ENCODE measurements around the gene COLEC11.
A peak's percentile ranks its signal among the peaks of the same experiment; 100 is the strongest.
"Not testable (repeated sequence)": the region's sequence is repeated elsewhere in the genome, so short reads cannot be mapped to it uniquely, and the experiment has no call there.

Gene COLEC11

DNA sequence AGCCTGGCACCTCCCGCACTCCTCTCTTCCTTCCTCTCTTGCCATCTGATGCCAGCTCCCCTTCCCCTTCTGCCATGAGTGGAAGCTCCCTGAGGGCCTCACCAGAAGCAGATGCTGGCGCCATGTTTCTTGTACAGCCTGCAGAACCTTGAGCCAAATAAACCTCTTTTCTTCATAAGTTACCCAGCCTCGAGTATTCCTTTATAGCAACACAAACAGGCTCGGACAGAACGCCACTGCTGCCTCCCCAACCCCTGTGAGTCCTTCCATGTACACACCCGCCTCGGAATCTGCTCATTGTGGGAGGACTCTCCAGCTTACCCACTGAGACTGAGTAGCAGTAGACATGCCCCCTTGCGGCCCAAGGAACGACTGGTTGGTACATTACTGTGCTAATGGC, 28.1 kb upstream of the COLEC11 start:
- TF ChIP-seq BACH2 (CRISPR knock-in tag; IDR thresholded peaks at IDR 0.05; ENCODE audit: borderline replicate concordance) (no peak), OSR1 (CRISPR knock-in tag; IDR thresholded peaks at IDR 0.05) (no peak), TCF4 (CRISPR knock-in tag; IDR thresholded peaks at IDR 0.05; ENCODE audit: borderline replicate concordance) (no peak), ISL1 (CRISPR knock-in tag; IDR thresholded peaks at IDR 0.05) (no peak), GLIS3 (CRISPR knock-in tag; IDR thresholded peaks at IDR 0.05) (no peak), RARB (CRISPR knock-in tag; IDR thresholded peaks at IDR 0.05) (no peak), PPARA (CRISPR knock-in tag; IDR thresholded peaks at IDR 0.05; ENCODE audit: borderline replicate concordance) (no peak), SNAI2 (CRISPR knock-in tag; IDR thresholded peaks at IDR 0.05) (no peak), TOX (CRISPR knock-in tag; IDR thresholded peaks at IDR 0.05; ENCODE audit: borderline replicate concordance) (no peak), ZFP30 (CRISPR knock-in tag; IDR thresholded peaks at IDR 0.05) (no peak), ZFP3 (CRISPR knock-in tag; IDR thresholded peaks at IDR 0.05) (no peak), ESRRG (CRISPR knock-in tag; IDR thresholded peaks at IDR 0.05) (no peak), ARNTL (CRISPR knock-in tag; IDR thresholded peaks at IDR 0.05; ENCODE audit: borderline replicate concordance, low read depth) (no peak), ZC3H10 (CRISPR knock-in tag; IDR thresholded peaks at IDR 0.05) (no peak), ZNF565 (CRISPR knock-in tag; conservative IDR thresholded peaks at IDR 0.05; ENCODE audit: low read depth) (no peak)
- TF ChIP-seq, protein P1, sequence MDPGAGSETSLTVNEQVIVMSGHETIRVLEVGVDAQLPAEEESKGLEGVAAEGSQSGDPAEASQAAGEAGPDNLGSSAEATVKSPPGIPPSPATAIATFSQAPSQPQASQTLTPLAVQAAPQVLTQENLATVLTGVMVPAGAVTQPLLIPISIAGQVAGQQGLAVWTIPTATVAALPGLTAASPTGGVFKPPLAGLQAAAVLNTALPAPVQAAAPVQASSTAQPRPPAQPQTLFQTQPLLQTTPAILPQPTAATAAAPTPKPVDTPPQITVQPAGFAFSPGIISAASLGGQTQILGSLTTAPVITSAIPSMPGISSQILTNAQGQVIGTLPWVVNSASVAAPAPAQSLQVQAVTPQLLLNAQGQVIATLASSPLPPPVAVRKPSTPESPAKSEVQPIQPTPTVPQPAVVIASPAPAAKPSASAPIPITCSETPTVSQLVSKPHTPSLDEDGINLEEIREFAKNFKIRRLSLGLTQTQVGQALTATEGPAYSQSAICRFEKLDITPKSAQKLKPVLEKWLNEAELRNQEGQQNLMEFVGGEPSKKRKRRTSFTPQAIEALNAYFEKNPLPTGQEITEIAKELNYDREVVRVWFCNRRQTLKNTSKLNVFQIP (CRISPR knock-in tag; IDR thresholded peaks at IDR 0.05; ENCODE audit: borderline replicate concordance, low read depth): no peak
- TF ChIP-seq, protein P2, sequence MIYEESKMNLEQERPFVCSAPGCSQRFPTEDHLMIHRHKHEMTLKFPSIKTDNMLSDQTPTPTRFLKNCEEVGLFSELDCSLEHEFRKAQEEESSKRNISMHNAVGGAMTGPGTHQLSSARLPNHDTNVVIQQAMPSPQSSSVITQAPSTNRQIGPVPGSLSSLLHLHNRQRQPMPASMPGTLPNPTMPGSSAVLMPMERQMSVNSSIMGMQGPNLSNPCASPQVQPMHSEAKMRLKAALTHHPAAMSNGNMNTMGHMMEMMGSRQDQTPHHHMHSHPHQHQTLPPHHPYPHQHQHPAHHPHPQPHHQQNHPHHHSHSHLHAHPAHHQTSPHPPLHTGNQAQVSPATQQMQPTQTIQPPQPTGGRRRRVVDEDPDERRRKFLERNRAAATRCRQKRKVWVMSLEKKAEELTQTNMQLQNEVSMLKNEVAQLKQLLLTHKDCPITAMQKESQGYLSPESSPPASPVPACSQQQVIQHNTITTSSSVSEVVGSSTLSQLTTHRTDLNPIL (CRISPR knock-in tag; IDR thresholded peaks at IDR 0.05; ENCODE audit: low read depth): no peak
- TF ChIP-seq, protein P3, sequence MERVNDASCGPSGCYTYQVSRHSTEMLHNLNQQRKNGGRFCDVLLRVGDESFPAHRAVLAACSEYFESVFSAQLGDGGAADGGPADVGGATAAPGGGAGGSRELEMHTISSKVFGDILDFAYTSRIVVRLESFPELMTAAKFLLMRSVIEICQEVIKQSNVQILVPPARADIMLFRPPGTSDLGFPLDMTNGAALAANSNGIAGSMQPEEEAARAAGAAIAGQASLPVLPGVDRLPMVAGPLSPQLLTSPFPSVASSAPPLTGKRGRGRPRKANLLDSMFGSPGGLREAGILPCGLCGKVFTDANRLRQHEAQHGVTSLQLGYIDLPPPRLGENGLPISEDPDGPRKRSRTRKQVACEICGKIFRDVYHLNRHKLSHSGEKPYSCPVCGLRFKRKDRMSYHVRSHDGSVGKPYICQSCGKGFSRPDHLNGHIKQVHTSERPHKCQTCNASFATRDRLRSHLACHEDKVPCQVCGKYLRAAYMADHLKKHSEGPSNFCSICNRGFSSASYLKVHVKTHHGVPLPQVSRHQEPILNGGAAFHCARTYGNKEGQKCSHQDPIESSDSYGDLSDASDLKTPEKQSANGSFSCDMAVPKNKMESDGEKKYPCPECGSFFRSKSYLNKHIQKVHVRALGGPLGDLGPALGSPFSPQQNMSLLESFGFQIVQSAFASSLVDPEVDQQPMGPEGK (CRISPR knock-in tag; IDR thresholded peaks at IDR 0.05; ENCODE audit: borderline replicate concordance): no peak
- TF ChIP-seq, protein P4, sequence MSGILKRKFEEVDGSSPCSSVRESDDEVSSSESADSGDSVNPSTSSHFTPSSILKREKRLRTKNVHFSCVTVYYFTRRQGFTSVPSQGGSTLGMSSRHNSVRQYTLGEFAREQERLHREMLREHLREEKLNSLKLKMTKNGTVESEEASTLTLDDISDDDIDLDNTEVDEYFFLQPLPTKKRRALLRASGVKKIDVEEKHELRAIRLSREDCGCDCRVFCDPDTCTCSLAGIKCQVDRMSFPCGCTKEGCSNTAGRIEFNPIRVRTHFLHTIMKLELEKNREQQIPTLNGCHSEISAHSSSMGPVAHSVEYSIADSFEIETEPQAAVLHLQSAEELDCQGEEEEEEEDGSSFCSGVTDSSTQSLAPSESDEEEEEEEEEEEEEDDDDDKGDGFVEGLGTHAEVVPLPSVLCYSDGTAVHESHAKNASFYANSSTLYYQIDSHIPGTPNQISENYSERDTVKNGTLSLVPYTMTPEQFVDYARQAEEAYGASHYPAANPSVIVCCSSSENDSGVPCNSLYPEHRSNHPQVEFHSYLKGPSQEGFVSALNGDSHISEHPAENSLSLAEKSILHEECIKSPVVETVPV (CRISPR knock-in tag; IDR thresholded peaks at IDR 0.05): no peak
- ATAC-seq: no peak

DNA sequence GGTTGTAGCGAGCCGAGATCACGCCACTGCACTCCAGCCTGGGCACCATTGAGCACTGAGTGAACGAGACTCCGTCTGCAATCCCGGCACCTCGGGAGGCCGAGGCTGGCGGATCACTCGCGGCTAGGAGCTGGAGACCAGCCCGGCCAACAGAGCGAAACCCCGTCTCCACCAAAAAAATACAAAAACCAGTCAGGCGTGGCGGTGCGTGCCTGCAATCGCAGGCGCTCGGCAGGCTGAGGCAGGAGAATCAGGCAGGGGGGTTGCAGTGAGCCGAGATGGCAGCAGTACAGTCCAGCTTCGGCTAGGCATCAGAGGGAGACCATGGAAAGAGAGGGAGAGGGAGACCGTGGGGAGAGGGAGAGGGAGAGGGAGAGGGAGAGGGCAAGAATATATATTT, 25.3 kb upstream of the COLEC11 start:
- not testable (repeated sequence) for ATAC-seq

DNA sequence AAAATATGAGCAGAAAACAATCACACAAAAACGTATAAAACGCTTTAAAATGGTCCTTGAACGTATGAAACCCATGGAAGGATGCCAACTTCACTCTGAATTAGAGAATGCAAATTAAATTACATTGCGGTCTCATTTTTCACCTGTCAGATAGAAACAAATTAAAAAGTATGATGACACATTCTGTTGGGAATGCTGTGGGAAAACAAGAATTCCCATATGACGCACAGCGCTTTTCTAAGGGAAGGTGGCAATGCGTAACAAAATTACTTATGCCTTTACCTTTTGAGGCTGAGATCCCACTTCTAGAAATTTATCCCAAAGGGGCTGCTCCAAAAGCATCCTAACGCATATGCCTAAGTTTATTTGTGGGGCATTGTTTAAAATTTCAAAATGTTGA, 23.6 kb upstream of the COLEC11 start:
- ATAC-seq: peak; percentile 40
- TF ChIP-seq, protein P5, sequence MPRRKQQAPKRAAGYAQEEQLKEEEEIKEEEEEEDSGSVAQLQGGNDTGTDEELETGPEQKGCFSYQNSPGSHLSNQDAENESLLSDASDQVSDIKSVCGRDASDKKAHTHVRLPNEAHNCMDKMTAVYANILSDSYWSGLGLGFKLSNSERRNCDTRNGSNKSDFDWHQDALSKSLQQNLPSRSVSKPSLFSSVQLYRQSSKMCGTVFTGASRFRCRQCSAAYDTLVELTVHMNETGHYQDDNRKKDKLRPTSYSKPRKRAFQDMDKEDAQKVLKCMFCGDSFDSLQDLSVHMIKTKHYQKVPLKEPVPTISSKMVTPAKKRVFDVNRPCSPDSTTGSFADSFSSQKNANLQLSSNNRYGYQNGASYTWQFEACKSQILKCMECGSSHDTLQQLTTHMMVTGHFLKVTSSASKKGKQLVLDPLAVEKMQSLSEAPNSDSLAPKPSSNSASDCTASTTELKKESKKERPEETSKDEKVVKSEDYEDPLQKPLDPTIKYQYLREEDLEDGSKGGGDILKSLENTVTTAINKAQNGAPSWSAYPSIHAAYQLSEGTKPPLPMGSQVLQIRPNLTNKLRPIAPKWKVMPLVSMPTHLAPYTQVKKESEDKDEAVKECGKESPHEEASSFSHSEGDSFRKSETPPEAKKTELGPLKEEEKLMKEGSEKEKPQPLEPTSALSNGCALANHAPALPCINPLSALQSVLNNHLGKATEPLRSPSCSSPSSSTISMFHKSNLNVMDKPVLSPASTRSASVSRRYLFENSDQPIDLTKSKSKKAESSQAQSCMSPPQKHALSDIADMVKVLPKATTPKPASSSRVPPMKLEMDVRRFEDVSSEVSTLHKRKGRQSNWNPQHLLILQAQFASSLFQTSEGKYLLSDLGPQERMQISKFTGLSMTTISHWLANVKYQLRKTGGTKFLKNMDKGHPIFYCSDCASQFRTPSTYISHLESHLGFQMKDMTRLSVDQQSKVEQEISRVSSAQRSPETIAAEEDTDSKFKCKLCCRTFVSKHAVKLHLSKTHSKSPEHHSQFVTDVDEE (CRISPR knock-in tag; IDR thresholded peaks at IDR 0.05): no peak
- peak; percentile 97 for TF ChIP-seq ZC3H10 (CRISPR knock-in tag; IDR thresholded peaks at IDR 0.05)
- TF ChIP-seq TCF4 (CRISPR knock-in tag; IDR thresholded peaks at IDR 0.05; ENCODE audit: borderline replicate concordance): no peak
- TF ChIP-seq, protein P4 (CRISPR knock-in tag; IDR thresholded peaks at IDR 0.05): peak; percentile 89; the same call in 1 of the 2 replicates
- TF ChIP-seq ISL1 (CRISPR knock-in tag; IDR thresholded peaks at IDR 0.05): peak; percentile 97
- no peak for TF ChIP-seq OSR1 (CRISPR knock-in tag; IDR thresholded peaks at IDR 0.05)
- TF ChIP-seq CSDC2 (CRISPR knock-in tag; IDR thresholded peaks at IDR 0.05): peak; percentile 90; the same call in 1 of the 2 replicates
- no peak; the same call in 1 of the 2 replicates for TF ChIP-seq ZNF8 (CRISPR knock-in tag; IDR thresholded peaks at IDR 0.05)
- no peak; the same call in 1 of the 2 replicates for TF ChIP-seq RARB (CRISPR knock-in tag; IDR thresholded peaks at IDR 0.05)
- TF ChIP-seq ARNTL (CRISPR knock-in tag; IDR thresholded peaks at IDR 0.05; ENCODE audit: borderline replicate concordance, low read depth): no peak
- TF ChIP-seq ZFP3 (CRISPR knock-in tag; IDR thresholded peaks at IDR 0.05): peak; percentile 85
- TF ChIP-seq SNAI2 (CRISPR knock-in tag; IDR thresholded peaks at IDR 0.05): peak; percentile 88
- TF ChIP-seq BACH2 (CRISPR knock-in tag; IDR thresholded peaks at IDR 0.05; ENCODE audit: borderline replicate concordance): no peak
- TF ChIP-seq ZFP30 (CRISPR knock-in tag; IDR thresholded peaks at IDR 0.05): no peak
- TF ChIP-seq PPARA (CRISPR knock-in tag; IDR thresholded peaks at IDR 0.05; ENCODE audit: borderline replicate concordance): no peak
- TF ChIP-seq, protein P2 (CRISPR knock-in tag; IDR thresholded peaks at IDR 0.05; ENCODE audit: low read depth): peak; percentile 98
- TF ChIP-seq, protein P3 (CRISPR knock-in tag; IDR thresholded peaks at IDR 0.05; ENCODE audit: borderline replicate concordance): peak; percentile 94
- TF ChIP-seq GLIS3 (CRISPR knock-in tag; IDR thresholded peaks at IDR 0.05): no peak
- TF ChIP-seq ESRRG (CRISPR knock-in tag; IDR thresholded peaks at IDR 0.05): 0 out of 2 replicates have a peak, but pooled peaks have one; percentile 40
- no peak for TF ChIP-seq ZNF565 (CRISPR knock-in tag; conservative IDR thresholded peaks at IDR 0.05; ENCODE audit: low read depth)
